RWPE2 (cell line): ENCODE measurements around the gene ZNF148.

Experiments
- ATAC-seq: fragments of 200-7000 bp; cut with Tn5 transposase; 3 replicates; pipeline ENCODE4 v1.9.1; 2021; ENCODE audit warnings: low read depth
- DNase-seq: peaks from one replicate; pipeline ENCODE4 v3.0.0-alpha.2; 2020; ENCODE audit warnings: low spot score
- H3K27ac ChIP-seq: fragments of 450-650 bp; 2 replicates; pipeline ENCODE4 v1.5.1; 2017; ENCODE audit warnings: mild to moderate bottlenecking; ENCODE audit not compliant: poor library complexity, severe bottlenecking
- H3K27me3 ChIP-seq: fragments of 250-450 bp; sonication (Bioruptor Pico); 2 replicates; pipeline ENCODE4 v1.5.1; 2021; ENCODE audit warnings: mild to moderate bottlenecking, moderate library complexity; ENCODE audit not compliant: insufficient read depth, poor library complexity, severe bottlenecking
- H3K36me3 ChIP-seq: fragments of 250-450 bp; sonication (Bioruptor Pico); 2 replicates; pipeline ENCODE4 v1.5.1; 2020; ENCODE audit warnings: low read depth, mild to moderate bottlenecking, moderate library complexity
- H3K4me1 ChIP-seq: fragments of 250-450 bp; sonication (Bioruptor Pico); 2 replicates; pipeline ENCODE4 v1.5.1; 2021; ENCODE audit warnings: mild to moderate bottlenecking, moderate library complexity; ENCODE audit not compliant: insufficient read depth, poor library complexity, severe bottlenecking
- H3K4me3 ChIP-seq: fragments of 250-450 bp; sonication (Bioruptor Pico); 2 replicates; pipeline ENCODE4 v1.5.1; 2021; ENCODE audit warnings: mild to moderate bottlenecking, moderate library complexity; ENCODE audit not compliant: severe bottlenecking
- H3K9me3 ChIP-seq: fragments of 250-450 bp; sonication (Bioruptor Pico); 2 replicates; pipeline ENCODE4 v1.5.1; 2021; ENCODE audit warnings: mild to moderate bottlenecking, moderate library complexity; ENCODE audit not compliant: severe bottlenecking
- TF ChIP-seq, protein P1 (sequence below): fragments of 450-650 bp; IDR thresholded peaks from one replicate; pipeline ENCODE4 v1.5.1; 2017; ENCODE audit warnings: mild to moderate bottlenecking, moderate library complexity; ENCODE audit not compliant: poor library complexity, severe bottlenecking

Gene ZNF148

GRCh38 chr3:125186261-125186787, 188.8 kb downstream of the ZNF148 start:
- no peaks in the 10 kb centered on the region for H3K27me3 ChIP-seq
- TF ChIP-seq, protein P1, sequence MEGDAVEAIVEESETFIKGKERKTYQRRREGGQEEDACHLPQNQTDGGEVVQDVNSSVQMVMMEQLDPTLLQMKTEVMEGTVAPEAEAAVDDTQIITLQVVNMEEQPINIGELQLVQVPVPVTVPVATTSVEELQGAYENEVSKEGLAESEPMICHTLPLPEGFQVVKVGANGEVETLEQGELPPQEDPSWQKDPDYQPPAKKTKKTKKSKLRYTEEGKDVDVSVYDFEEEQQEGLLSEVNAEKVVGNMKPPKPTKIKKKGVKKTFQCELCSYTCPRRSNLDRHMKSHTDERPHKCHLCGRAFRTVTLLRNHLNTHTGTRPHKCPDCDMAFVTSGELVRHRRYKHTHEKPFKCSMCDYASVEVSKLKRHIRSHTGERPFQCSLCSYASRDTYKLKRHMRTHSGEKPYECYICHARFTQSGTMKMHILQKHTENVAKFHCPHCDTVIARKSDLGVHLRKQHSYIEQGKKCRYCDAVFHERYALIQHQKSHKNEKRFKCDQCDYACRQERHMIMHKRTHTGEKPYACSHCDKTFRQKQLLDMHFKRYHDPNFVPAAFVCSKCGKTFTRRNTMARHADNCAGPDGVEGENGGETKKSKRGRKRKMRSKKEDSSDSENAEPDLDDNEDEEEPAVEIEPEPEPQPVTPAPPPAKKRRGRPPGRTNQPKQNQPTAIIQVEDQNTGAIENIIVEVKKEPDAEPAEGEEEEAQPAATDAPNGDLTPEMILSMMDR, result no peak
- H3K9me3 ChIP-seq, result no peaks in the 10 kb centered on the region
- H3K4me1 ChIP-seq, result no peaks in the 10 kb centered on the region
- ATAC-seq, result no peak
- DNase-seq, result no peak
- no peaks in the 10 kb centered on the region for H3K36me3 ChIP-seq
- no peak overlapping the region for H3K27ac ChIP-seq
- no peak overlapping the region for H3K4me3 ChIP-seq

- TF ChIP-seq, protein P1, result no peak
- no peaks in the 10 kb centered on the region for H3K4me1 ChIP-seq
- no peak overlapping the region for H3K27ac ChIP-seq
- H3K4me3 ChIP-seq, result no peak overlapping the region
- H3K27me3 ChIP-seq, result no peaks in the 10 kb centered on the region
- DNase-seq, result no peak
- ATAC-seq, result no peak
- H3K9me3 ChIP-seq, result no peaks in the 10 kb centered on the region
- no peaks in the 10 kb centered on the region for H3K36me3 ChIP-seq
Measured at GRCh38 chr3:125185805-125186204, 189.3 kb downstream of the ZNF148 start.

GRCh38 chr3:125179884-125180240, 195.3 kb downstream of the ZNF148 start:
- TF ChIP-seq, protein P1, result no peak
- no peak for DNase-seq
- no peaks in the 10 kb centered on the region for H3K4me1 ChIP-seq
- H3K9me3 ChIP-seq, result no peaks in the 10 kb centered on the region
- H3K27ac ChIP-seq, result no peak overlapping the region
- H3K27me3 ChIP-seq, result no peaks in the 10 kb centered on the region
- no peak overlapping the region for H3K4me3 ChIP-seq
- no peaks in the 10 kb centered on the region for H3K36me3 ChIP-seq
- ATAC-seq, result no peak

- DNase-seq, result no peak
- no peak overlapping the region for H3K4me3 ChIP-seq
- H3K27ac ChIP-seq, result no peak overlapping the region
Measured at GRCh38 chr3:125179143-125179883, 195.8 kb downstream of the ZNF148 start.

More at GRCh38 chr3:125179143-125179883, 195.8 kb downstream of the ZNF148 start:
- H3K9me3 ChIP-seq, result no peaks in the 10 kb centered on the region
- ATAC-seq, result no peak
- H3K4me1 ChIP-seq, result no peaks in the 10 kb centered on the region
- H3K36me3 ChIP-seq, result no peaks in the 10 kb centered on the region
- TF ChIP-seq, protein P1, result no peak
- H3K27me3 ChIP-seq, result no peaks in the 10 kb centered on the region
